Limb (tissue), 2 donors: ENCODE results near the gene PITPNM3.

Experiments
- DNase-seq, 2 donors: peaks; one replicate each; pipeline ENCODE4 v3.0.0-alpha.2; 2016; ENCODE audit errors: extremely low spot score in 2 of 2

PITPNM3 gene

DNA sequence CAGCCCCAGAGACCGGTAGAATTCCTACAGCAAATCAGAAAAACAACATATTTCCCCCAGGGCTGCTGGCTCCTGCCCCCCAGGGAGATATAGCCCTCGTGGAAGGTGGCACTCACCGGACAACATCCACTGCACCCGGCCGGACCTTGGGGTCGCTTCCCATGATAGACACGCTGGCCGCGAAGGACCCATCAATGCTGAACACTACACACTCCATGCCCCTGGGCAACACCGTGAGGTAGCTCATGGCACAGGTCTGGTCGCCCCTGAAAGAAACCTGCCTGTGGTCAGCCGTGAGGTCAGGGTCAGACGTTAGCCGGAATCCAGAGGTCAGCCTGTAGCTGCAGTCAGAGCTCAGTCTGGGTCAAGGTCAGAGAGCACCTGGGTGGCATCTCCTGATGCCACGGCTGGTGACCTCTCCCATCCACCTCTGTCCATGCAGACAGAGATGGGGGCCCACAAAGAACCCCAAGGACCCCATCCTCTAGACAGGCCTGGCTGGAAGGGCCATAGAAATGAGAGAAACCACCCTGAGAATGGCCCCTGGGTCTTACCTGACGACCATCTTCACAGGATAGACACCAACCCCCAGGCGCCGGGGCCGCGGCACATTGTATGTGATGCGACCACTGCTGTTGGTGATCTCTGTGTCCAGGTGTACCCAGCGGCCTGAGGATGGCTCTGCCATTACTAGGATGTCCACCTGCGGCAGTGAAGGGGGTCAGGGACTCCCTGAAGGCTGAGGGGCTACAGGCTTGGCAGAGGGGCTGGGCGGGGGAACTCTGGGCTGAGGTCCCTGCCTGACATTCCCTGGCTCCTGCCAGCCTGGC, 92.5 kb downstream of the PITPNM3 start:
- DNase-seq: no peak

DNA sequence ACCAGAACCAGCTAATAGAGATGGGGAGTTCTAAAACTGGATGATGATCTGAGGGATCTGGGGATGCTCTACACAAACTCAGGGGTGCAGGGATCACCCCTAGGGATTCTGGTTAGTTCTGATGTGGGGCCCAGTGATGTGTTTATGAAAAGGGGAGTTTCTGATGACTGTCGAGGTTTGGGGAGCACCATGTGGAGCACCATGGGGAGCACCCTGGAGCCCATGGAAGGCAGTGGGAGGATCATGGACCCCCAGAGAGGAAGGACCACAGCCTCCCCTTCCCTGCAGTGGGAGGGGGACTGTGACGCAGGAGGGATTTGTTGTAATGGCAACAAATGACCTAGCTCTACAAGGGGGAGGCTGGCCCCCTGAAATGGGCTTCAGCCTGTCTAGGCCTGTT, 93.7 kb downstream of the PITPNM3 start:
- no peak for DNase-seq

DNA sequence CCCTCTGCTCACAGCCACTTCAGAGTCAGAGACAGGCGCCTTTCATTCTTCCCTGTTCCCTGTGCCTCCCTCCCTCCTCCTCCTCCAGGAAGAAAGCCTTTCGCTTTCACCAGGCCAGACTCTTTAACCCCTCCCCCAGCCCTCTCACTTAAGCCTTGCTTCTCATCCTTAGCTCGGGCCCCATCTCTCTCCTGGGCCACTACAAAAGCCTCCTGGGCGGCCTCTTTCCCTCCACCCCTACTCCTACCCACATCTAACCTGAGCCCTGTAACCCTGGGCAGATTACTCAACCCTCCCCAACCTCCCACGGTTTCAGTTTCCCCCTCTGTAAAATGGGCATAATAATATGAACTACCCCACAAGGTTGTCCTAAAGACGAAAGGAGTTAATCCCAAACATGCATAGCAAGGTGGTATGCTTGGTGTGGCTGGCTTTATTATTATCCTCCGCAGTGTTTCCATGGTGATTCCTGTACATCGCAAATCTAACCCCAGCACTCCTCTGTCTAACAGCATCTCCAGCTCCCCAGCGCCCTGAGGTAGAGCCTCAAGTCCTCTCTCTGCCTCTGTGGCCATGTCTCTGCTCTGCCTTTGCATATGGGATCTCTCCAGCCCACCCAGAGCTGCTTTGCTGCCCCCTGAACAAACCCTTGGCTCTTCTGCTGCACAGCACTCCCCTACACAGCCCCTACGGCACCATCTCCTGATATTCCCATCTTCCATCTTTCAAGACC, 94.4 kb downstream of the PITPNM3 start:
- DNase-seq: no peak

GRCh38 chr17:6461246-6461645, 95.1 kb downstream of the PITPNM3 start:
- DNase-seq: no peak

DNA sequence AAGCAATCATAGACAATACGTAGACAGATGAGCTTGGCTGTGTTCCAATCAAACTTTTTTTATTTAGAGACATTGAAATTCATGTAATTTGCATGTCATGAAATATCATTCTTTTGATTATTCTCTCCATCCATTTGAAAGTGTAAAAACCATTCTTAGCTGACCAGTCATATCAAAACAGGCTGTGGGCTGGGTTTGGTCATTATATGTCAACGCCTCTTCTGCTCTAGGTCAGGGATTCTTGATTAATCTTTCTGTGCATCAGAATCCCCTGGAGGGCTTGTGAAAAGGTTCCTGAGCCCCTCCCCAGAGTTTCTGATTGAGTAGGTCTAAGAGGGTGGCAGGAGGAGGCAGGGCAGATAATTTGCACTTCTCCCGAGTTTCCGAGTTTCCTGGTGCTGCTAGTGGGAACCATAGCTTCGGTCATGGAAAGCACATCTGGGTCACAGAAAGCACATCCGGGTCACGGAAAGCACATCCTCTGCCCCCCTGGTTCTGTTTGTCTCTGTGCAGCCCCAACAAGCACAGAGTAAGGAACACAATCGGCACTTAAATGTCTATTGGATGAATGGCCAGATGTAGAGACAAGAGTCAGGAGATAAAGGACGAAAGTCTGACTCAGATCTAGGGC, 95.7 kb downstream of the PITPNM3 start:
- DNase-seq: no peak

- DNase-seq: no peak
These were observed 97.8 kb downstream of the PITPNM3 start for GRCh38 chr17:6458460-6458950.

DNA sequence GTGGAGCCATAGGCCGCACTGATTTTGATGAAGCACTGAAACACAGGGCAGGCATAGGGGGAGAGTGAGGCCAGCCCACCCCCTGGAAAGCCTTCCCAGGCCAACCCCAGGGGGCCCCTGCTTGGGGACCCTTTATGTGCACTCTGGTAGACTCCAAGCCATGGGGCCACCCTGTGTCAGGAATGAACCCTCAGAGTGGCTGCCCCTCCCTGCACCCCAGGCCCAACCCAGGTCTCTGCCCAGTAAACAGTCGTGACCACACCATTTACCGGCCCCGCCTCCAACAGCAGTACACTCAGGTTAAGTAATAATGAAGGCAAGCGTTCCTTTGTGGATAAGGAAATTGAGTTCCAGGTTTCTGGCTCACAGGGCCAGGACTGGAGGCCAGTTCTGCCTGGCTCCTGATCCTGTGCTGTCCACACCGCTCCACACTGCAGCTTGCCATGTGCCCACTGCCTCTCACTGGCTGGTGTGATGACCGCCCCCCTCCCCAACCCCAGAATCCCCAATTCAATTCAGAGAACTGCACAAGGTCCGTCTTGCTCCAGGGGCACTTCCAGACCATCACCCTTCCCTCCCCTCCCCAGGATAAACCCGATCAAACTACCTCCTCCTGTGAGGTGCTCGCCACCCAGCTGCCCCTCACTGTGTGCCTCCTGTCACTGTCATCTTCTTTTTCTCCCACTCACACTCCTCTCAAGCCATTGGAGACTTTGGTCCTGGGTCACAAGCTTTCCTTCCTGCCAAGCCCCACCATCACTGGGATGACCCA, 98.5 kb downstream of the PITPNM3 start:
- no peak for DNase-seq

DNA sequence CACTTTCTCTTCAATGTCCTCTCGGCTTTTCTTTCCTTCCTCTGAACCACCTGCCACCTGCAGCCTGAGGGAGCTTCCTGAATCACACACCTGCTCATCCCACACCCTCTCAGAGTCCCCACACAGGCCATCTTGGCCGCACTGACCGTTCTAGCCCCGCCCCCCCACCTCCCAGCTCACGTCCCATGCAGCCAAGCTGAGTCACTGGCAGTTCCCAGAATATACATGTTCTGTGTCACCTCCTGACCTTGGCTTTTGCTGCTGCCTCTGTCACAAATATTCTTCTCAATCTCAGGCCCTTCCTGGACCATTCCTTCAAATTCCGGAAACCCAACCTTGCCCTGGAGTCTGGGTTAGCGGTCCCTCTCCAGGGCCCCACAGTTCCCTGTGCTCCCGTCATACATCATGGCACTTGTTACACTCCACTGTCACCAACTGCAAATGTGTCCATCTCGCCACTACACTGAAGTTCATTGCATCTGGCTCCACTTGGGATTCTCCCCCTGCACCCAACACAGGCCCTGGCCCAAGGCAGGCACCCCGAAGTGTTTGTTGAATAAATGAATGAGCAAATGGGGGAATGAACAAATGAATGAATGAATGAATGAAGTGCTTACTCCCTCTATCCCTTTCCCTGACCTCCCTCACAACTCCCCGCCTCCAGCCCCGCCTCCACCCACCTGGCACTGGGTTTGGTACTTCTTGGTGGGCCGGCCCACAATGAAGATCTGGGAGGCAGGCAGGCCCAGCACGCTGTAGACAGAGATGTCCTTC, 99.3 kb downstream of the PITPNM3 start:
- no peak for DNase-seq

DNA sequence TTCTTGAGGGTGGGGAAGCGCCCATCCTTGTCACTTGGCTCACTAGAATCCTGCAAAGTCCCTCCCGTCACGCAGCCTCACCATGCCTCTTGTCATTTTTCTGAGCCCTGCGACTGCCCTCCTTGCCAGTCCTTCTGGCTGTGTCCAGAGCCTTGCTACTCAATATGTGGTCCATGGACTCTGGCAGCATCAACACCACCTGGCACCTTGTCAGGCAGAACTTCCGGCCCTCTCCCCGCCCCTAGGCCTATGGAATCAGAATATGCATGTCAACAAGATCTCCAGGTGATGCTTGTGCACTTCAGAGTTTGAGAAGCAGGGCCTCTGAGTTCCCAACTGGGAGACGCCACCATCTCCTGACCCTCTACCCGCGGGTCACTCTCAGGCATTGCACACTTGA, 100.0 kb downstream of the PITPNM3 start:
- DNase-seq: no peak

DNA sequence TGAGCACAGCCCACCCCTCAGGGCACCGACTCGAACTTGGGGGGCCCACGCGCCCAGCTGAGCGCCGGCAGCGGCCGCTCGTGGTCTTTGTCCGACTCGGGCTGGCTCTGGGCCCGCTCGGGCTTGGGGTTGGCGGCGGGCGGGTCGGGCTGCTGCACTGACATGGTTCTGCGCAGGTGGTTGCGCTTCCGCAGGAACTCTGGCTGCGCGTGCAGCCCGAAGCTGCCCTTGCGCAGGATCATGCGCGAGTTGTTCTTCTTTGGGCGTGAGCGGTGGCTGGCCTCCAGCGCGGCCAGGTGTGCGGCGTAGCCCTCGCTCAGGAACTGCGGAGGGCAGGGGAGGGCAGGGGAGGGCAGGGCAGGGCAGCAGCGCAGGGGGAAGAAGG, 101.0 kb downstream of the PITPNM3 start:
- peak in 1 of 2 donors; percentile 72 for DNase-seq

GRCh38 chr17:6454495-6455320, 101.6 kb downstream of the PITPNM3 start:
- peak in 1 of 2 donors; percentile 42 for DNase-seq

DNA sequence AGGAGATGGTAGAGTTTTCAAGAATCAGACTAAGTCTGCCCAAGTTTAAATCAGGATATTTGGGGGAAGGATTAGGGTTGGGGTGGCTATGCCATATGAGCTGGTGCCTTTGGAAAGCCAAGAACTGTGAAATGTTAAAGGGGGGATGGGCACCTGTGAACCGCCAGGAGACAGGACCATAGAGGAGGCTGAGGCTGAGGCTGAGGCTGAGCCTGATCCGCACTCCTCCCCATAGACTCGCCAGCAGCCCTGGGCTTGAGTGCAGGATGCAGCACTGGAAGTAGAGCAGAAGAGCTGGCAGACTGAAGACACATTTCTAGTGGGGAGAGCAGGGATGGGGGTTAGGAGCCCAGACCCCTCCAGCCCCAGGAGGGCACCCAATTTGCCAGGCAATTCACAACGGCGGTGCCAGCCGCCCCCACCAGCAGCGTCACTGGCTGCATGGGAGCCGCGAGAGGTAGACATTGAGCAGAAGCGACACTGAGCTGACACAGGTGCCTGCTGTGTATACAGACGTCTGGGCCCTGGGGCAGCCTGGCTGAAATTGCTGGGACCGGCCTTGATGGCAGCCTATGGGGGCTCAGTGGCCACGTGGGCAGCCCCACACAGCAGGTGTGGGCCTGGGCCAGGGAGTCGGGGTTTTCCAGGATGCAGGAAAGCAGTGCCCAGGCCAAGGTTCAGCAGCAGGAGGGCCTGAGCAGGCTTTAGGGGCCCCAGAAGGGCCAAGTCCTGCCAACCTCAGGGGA, 102.9 kb downstream of the PITPNM3 start:
- DNase-seq: peak in 1 of 2 donors; percentile 29

- peak in 1 of 2 donors; percentile 23 for DNase-seq
These were observed 103.7 kb downstream of the PITPNM3 start for GRCh38 chr17:6452471-6453266.

GRCh38 chr17:6450926-6451832, 105.2 kb downstream of the PITPNM3 start:
- peak in 1 of 2 donors; percentile 36 for DNase-seq

- DNase-seq: no peak
These were observed 107.0 kb downstream of the PITPNM3 start for GRCh38 chr17:6449307-6449706.

GRCh38 chr17:6448473-6448872, 107.9 kb downstream of the PITPNM3 start:
- DNase-seq: no peak

DNA sequence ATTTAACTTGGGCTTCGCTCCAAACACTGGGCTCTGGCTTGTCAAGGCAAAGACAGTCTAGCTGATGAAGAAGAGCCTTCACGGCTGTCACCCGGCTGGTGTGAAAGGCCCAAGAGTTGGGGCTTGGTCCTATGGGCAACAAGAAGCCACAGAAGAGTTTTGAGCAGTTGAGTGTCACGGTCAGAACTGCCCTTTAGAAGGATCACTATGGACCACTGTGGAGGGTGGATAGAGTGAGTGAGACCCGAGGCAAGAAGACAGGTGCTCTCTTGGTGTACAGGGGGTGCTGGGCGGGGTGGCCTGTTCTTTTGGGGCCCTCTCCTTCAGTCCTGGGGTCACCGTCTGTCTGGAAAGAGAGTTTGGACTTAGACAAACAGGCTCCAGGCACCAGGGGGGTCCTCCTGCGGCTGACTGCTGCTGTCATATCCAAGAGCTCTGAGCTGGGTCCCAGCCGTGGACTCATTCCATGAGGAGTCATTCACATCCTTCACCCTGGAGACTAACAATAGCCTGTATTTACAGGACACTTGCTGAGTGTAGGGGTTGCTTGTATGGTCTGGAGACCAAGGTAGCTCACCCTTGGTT, 109.7 kb downstream of the PITPNM3 start:
- DNase-seq: peak in 1 of 2 donors; percentile 19
